Retinal pigment epithelial cell (primary cell): ENCODE data around the gene GALNT16.

ENCODE experiments used
- DNase-seq: peaks from one replicate; pipeline ENCODE4 v3.0.0-alpha.2; 2010; ENCODE audit warnings: low read depth
- H3K4me3 ChIP-seq: 2 replicates; pipeline ENCODE4 v1.5.1; 2011; ENCODE audit warnings: mild to moderate bottlenecking, low read length, control low read depth, moderate library complexity
- CTCF ChIP-seq: conservative IDR thresholded peaks from 2 replicates; pipeline ENCODE4 v1.5.1; 2011; ENCODE audit warnings: low read depth, low read length, control low read depth, inconsistent platforms

Gene GALNT16

GRCh38 chr14:69232388-69232787 lies 27.6 kb upstream of the GALNT16 start:
- no peak for TF ChIP-seq CTCF
- DNase-seq, result no peak

GRCh38 chr14:69234106-69234505 lies 25.9 kb upstream of the GALNT16 start:
- DNase-seq, result no peak
- H3K4me3 ChIP-seq, result no peak overlapping the region
- no peak for TF ChIP-seq CTCF

More at GRCh38 chr14:69232388-69232787, 27.6 kb upstream of the GALNT16 start:
- no peak overlapping the region for H3K4me3 ChIP-seq

GRCh38 chr14:69235708-69236107 lies 24.2 kb upstream of the GALNT16 start:
- no peak for TF ChIP-seq CTCF
- no peak for DNase-seq
- H3K4me3 ChIP-seq, result no peak overlapping the region

GRCh38 chr14:69237142-69237541 lies 22.8 kb upstream of the GALNT16 start:
- DNase-seq, result no peak
- no peak for TF ChIP-seq CTCF
- no peak overlapping the region for H3K4me3 ChIP-seq

- TF ChIP-seq CTCF, result no peak
- DNase-seq, result no peak
Measured at GRCh38 chr14:69237584-69237983, 22.4 kb upstream of the GALNT16 start.

GRCh38 chr14:69238883-69239282 lies 21.1 kb upstream of the GALNT16 start:
- DNase-seq, result no peak
- no peak for TF ChIP-seq CTCF
- no peak overlapping the region for H3K4me3 ChIP-seq

More at GRCh38 chr14:69237584-69237983, 22.4 kb upstream of the GALNT16 start:
- H3K4me3 ChIP-seq, result no peak overlapping the region

- TF ChIP-seq CTCF, result no peak
- no peak for DNase-seq
- H3K4me3 ChIP-seq, result no peak overlapping the region
Measured at GRCh38 chr14:69240527-69241173, 19.3 kb upstream of the GALNT16 start.
